Sigmoid colon (tissue), 4 donors: ENCODE results near the gene ASAP3.

Experiments
- CTCF ChIP-seq, 4 experiments: fragments of 450-650 bp in 3 of 4; fragments of 200-600 bp in 1 of 4; IDR thresholded peaks; one replicate each; pipeline ENCODE4 v1.5.1; 2016 to 2019; ENCODE audit warnings: antibody characterized with exemption in 4 of 4, mild to moderate bottlenecking in 3 of 4, moderate library complexity in 2 of 4
- EP300 ChIP-seq, 4 donors: sonication (generic); formaldehyde crosslinking; IDR thresholded peaks; one replicate each; pipeline ENCODE4 v1.6.1; 2017; ENCODE audit warnings: antibody characterized with exemption in 4 of 4
- POLR2A ChIP-seq, 2 donors: fragments of 450-650 bp; IDR thresholded peaks; one replicate each; pipeline ENCODE4 v1.6.1; 2016; ENCODE audit warnings: antibody characterized with exemption in 2 of 2, mild to moderate bottlenecking in 2 of 2, moderate library complexity in 2 of 2
- POLR2AphosphoS5 ChIP-seq, 4 donors: sonication (generic); formaldehyde crosslinking; IDR thresholded peaks; one replicate each; pipeline ENCODE4 v1.6.1; 2017; ENCODE audit warnings: antibody characterized with exemption in 4 of 4

- peak in 2 of 4 donors; percentile 17 to 40 for TF ChIP-seq POLR2AphosphoS5 (IDR thresholded peaks at IDR 0.05)
- TF ChIP-seq CTCF (IDR thresholded peaks at IDR 0.05) = no peak
- no peak for TF ChIP-seq POLR2A (IDR thresholded peaks at IDR 0.05)
- TF ChIP-seq EP300 (IDR thresholded peaks at IDR 0.05) = no peak
Observed at GRCh38 chr1:23393706-23394105, 90.3 kb downstream of the ASAP3 start.
